Skeletal muscle tissue (tissue), 4 donors: ENCODE measurements around the gene ANTKMT. TPM values are rescaled to one million over a fixed set of nuclear protein-coding genes. Genes with fewer than 3 reads are reported as not detected.
A peak's percentile ranks its signal among the peaks of the same experiment; 100 is the strongest.

Experiments used
- H3K27ac ChIP-seq: one replicate; pipeline ENCODE4 v1.7.0; 2013; ENCODE audit warnings: mild to moderate bottlenecking, low read depth, low read length, inconsistent platforms
- H3K27me3 ChIP-seq, 3 donors: one replicate each; pipeline ENCODE4 v1.7.0; 2013; ENCODE audit warnings: low read length in 3 of 3; ENCODE audit not compliant: control insufficient read depth in 3 of 3, insufficient read depth in 3 of 3
- H3K36me3 ChIP-seq, 3 donors: one replicate each; pipeline ENCODE4 v1.7.0; 2013; ENCODE audit warnings: low read length in 3 of 3; ENCODE audit not compliant: control insufficient read depth in 3 of 3, insufficient read depth in 3 of 3
- H3K4me1 ChIP-seq, 3 donors: one replicate each; pipeline ENCODE4 v1.7.0; 2013; ENCODE audit warnings: low read length in 3 of 3, mild to moderate bottlenecking in 3 of 3; ENCODE audit not compliant: control insufficient read depth in 3 of 3, insufficient read depth in 3 of 3
- H3K4me3 ChIP-seq, 3 donors: one replicate each; pipeline ENCODE4 v1.7.0; 2013; ENCODE audit warnings: low read length in 3 of 3
- H3K9ac ChIP-seq, 3 donors: one replicate each; pipeline ENCODE4 v1.7.0; 2013; ENCODE audit warnings: low read length in 3 of 3, mild to moderate bottlenecking in 3 of 3, moderate library complexity in 2 of 3, low read depth in 1 of 3
- H3K9me3 ChIP-seq, 3 donors: one replicate each; pipeline ENCODE4 v1.7.0; 2013; ENCODE audit warnings: low read length in 3 of 3; ENCODE audit not compliant: control insufficient read depth in 3 of 3
- total RNA-seq: library from RNA; depleted of rRNA; stranded (reverse); fragments of >200 nt; gene quantifications from one replicate; pipeline ENCODE4 v1.2.3, GENCODE V29; 2014
- donor health status: Osteomylitis.

ANTKMT gene
- total RNA-seq, 1 donor from 2014 or later = 12.0 TPM

DNA sequence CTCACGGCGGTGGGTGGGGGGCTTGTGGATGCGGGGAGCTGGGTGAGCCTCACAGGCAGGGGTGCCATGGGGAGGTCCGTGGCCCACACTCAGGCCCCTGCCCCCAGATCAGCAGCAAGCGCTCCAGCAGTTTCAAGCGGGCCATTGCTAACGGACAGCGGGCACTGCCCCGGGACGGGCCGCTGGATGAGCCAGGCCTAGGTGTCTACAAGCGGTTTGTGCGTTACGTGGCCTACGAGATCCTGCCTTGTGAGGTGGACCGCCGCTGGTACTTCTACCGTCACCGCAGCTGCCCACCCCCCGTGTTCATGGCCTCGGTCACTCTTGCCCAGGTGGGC, 44.4 kb upstream of the ANTKMT start:
- Histone ChIP-seq H3K4me3 (no peak overlapping the region), H3K4me1 (peaks cover 15 to 25% (median 22%) of the 10 kb centered on the region in 3 donors), H3K27ac (no peak overlapping the region), H3K36me3 (peaks cover 16 to 23% (median 17%) of the 10 kb centered on the region in 3 donors), H3K9me3 (no peaks in the 10 kb centered on the region), H3K27me3 (peaks cover 0 to 16% (median 7%) of the 10 kb centered on the region in 3 donors), H3K9ac (no peak overlapping the region)

DNA sequence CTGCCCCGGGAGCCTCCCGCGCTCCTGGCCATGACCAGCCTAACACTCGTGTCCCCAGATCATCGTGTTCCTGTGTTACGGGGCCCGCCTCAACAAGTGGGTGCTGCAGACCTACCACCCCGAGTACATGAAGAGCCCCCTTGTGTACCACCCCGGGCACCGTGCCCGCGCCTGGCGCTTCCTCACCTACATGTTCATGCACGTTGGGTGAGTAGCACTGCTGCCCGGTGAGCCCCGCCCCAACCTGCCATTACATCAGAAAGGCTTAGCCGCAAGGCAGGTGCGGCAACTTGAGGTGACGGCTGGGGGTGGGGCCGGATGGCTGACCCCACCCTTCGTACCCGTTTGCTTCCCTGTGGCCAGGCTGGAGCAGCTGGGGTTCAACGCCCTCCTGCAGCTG, 44.0 kb upstream of the ANTKMT start:
- Histone ChIP-seq H3K4me3 (no peak overlapping the region), H3K9me3 (no peaks in the 10 kb centered on the region), H3K4me1 (peaks cover 18 to 29% (median 26%) of the 10 kb centered on the region in 3 donors), H3K27ac (no peak overlapping the region), H3K9ac (no peak overlapping the region), H3K27me3 (peaks cover 0 to 16% (median 7%) of the 10 kb centered on the region in 3 donors), H3K36me3 (peaks cover 17 to 24% (median 19%) of the 10 kb centered on the region in 3 donors)

- Histone ChIP-seq H3K4me3 (no peak overlapping the region), H3K36me3 (peaks cover 17 to 24% (median 19%) of the 10 kb centered on the region in 3 donors), H3K27ac (no peak overlapping the region), H3K9me3 (no peaks in the 10 kb centered on the region), H3K27me3 (peaks cover 0 to 16% (median 7%) of the 10 kb centered on the region in 3 donors), H3K4me1 (peaks cover 24 to 35% (median 32%) of the 10 kb centered on the region in 3 donors), H3K9ac (no peak overlapping the region)
These were observed 43.4 kb upstream of the ANTKMT start for GRCh38 chr16:677316-678190.

DNA sequence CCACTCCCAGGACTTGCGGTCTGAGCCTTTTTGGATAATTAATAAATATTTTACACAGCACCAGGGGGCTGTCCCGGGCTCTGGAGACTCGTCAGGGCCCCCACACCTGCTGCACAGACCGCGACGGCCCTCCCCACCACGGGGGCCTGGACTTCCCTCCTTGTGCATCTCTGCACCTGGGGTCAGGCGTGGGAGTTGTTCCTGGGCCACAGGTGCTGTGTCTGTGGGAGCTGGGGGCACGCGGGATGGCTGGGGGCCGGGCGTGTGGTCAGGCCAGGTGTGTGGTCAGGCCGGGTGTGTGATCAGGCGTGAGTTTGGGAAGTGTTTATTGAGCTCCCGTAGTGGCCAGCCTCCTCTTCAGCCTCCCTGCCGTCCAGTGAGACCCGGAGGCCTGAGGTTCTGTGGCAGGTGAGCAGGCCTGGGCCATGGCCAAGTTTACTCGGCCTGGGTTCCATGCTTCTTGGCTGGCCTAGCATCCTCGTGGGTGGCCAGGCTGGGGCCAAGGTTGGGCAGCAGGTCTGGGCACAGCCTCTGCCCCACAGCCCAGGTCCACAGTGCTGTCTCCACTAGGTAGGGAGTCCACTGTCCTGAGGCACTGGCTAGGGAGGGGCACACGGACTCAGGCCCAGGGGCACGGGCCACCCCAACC, 42.6 kb upstream of the ANTKMT start:
- H3K4me3 ChIP-seq = no peak overlapping the region
- no peak overlapping the region for H3K27ac ChIP-seq
- no peaks in the 10 kb centered on the region for H3K9me3 ChIP-seq
- H3K36me3 ChIP-seq = peaks cover 17 to 24% (median 18%) of the 10 kb centered on the region in 3 donors
- peaks cover 0 to 16% (median 7%) of the 10 kb centered on the region in 3 donors for H3K27me3 ChIP-seq
- peaks cover 31 to 43% (median 40%) of the 10 kb centered on the region in 3 donors for H3K4me1 ChIP-seq
- no peak overlapping the region for H3K9ac ChIP-seq

GRCh38 chr16:678858-679813, 41.8 kb upstream of the ANTKMT start:
- Histone ChIP-seq H3K4me1 (peaks cover 37 to 48% (median 46%) of the 10 kb centered on the region in 3 donors), H3K36me3 (peaks cover 16 to 19% (median 18%) of the 10 kb centered on the region in 3 donors), H3K27ac (peak overlapping the region; percentile 71), H3K4me3 (peak overlapping the region; percentile 63 to 70 (median 69)), H3K9ac (peak overlapping the region; percentile 51 to 75 (median 56)), H3K9me3 (no peaks in the 10 kb centered on the region), H3K27me3 (peaks cover 0 to 16% (median 7%) of the 10 kb centered on the region in 3 donors)

GRCh38 chr16:679814-680624, 40.9 kb upstream of the ANTKMT start, which contains the start of gene STUB1:
Gene STUB1 (plus strand): TSS chr16:680410. CDS start chr16:680526, 116 bp downstream.
- H3K4me1 ChIP-seq = peaks cover 43 to 51% (median 48%) of the 10 kb centered on the region in 3 donors
- H3K9ac ChIP-seq = peak within 1 kb of the TSS; percentile 86 to 93 (median 88)
- peak within 1 kb of the TSS; percentile 81 to 86 (median 85) for H3K4me3 ChIP-seq
- peak within 1 kb of the TSS; percentile 79 for H3K27ac ChIP-seq
- no peaks in the 10 kb centered on the region for H3K9me3 ChIP-seq
- peaks cover 0 to 13% (median 3%) of the 10 kb centered on the region in 3 donors for H3K27me3 ChIP-seq
- peaks cover 16 to 19% (median 18%) of the 10 kb centered on the region in 3 donors for H3K36me3 ChIP-seq

DNA sequence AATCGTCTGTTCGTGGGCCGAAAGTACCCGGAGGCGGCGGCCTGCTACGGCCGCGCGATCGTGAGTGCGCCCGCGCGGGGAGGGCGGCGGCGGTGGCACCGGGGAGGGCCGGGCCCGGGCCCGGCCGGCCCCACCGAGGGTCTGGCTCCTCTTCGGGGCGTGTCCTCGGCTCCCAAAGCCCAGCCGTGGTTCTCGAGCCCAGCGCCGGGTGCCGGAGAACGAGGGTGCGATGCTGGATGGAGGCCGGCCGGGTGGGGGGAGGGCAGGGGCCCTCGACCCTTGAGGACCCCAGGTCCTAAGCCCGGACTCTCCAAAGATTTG, 40.4 kb upstream of the ANTKMT start:
- Histone ChIP-seq H3K4me1 (peaks cover 43 to 52% (median 50%) of the 10 kb centered on the region in 3 donors), H3K27ac (peak overlapping the region; percentile 79), H3K4me3 (peak overlapping the region; percentile 81 to 86 (median 85)), H3K9me3 (no peaks in the 10 kb centered on the region), H3K36me3 (peaks cover 16 to 23% (median 22%) of the 10 kb centered on the region in 3 donors), H3K9ac (peak overlapping the region; percentile 86 to 93 (median 88)), H3K27me3 (peaks cover 0 to 9% (median 0%) of the 10 kb centered on the region in 3 donors)

- Histone ChIP-seq H3K4me3 (peak overlapping the region; percentile 81 to 86 (median 85)), H3K9ac (peak overlapping the region; percentile 86 to 93 (median 88)), H3K27ac (peak overlapping the region; percentile 79), H3K9me3 (no peaks in the 10 kb centered on the region), H3K27me3 (peaks cover 0 to 7% (median 0%) of the 10 kb centered on the region in 3 donors), H3K4me1 (peaks cover 47 to 55% (median 50%) of the 10 kb centered on the region in 3 donors), H3K36me3 (peaks cover 16 to 23% (median 22%) of the 10 kb centered on the region in 3 donors)
These were observed 39.8 kb upstream of the ANTKMT start for GRCh38 chr16:680967-681745.
